ENCODE results near the gene GNG13. TPM values are rescaled to one million over a fixed set of nuclear protein-coding genes. Genes with fewer than 3 reads are reported as not detected.

GNG13 gene
- total and polyA plus RNA-seq, 11 donors = not detected

DNA sequence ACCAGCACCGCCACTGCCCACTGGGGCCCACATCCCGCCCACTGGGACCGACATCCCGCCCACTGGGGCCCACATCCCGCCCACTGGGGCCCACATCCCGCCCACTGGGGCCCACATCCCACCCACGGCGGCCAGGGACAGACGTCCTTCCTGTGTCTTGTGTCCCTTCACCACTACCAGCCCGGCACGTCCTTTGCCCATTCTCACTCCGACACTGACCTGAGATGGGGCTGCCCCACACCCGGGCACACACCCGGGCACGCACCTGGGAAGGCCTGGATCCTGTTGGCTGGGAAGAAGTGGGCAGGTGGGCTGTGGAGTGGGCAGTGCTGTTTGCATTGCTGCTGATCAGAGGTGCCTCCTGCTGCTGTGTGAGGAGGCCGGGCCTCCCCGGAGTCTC, 28.4 kb upstream of the GNG13 start:
- no peaks in the 10 kb centered on the region for H3K36me3 ChIP-seq
- no peak for TF ChIP-seq POLR2A (IDR thresholded peaks at IDR 0.05)
- TF ChIP-seq, protein P1, sequence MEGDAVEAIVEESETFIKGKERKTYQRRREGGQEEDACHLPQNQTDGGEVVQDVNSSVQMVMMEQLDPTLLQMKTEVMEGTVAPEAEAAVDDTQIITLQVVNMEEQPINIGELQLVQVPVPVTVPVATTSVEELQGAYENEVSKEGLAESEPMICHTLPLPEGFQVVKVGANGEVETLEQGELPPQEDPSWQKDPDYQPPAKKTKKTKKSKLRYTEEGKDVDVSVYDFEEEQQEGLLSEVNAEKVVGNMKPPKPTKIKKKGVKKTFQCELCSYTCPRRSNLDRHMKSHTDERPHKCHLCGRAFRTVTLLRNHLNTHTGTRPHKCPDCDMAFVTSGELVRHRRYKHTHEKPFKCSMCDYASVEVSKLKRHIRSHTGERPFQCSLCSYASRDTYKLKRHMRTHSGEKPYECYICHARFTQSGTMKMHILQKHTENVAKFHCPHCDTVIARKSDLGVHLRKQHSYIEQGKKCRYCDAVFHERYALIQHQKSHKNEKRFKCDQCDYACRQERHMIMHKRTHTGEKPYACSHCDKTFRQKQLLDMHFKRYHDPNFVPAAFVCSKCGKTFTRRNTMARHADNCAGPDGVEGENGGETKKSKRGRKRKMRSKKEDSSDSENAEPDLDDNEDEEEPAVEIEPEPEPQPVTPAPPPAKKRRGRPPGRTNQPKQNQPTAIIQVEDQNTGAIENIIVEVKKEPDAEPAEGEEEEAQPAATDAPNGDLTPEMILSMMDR (IDR thresholded peaks at IDR 0.05) = no peak
- no peak overlapping the region for H3K27ac ChIP-seq
- intact Hi-C loops (cut with DNase I) = loop anchor here in 1 of 10 donors (10.0 kb wide), 1 partner anchor 66 kb away; no protein-coding TSS in a partner anchor
- ATAC-seq (no peak), DNase-seq (no peak)
- H3K4me3 ChIP-seq = no peak overlapping the region
- WGBS, 4 donors = 75 to 87% (median 83%) methylated on average over 17 of the region's 17 CpGs
- H3K27me3 ChIP-seq = peaks cover 0 to 35% (median 4%) of the 10 kb centered on the region in 9 donors
- H3K4me1 ChIP-seq = no peaks in the 10 kb centered on the region
- peaks cover 0 to 4% (median 0%) of the 10 kb centered on the region in 12 donors for H3K9me3 ChIP-seq

DNA sequence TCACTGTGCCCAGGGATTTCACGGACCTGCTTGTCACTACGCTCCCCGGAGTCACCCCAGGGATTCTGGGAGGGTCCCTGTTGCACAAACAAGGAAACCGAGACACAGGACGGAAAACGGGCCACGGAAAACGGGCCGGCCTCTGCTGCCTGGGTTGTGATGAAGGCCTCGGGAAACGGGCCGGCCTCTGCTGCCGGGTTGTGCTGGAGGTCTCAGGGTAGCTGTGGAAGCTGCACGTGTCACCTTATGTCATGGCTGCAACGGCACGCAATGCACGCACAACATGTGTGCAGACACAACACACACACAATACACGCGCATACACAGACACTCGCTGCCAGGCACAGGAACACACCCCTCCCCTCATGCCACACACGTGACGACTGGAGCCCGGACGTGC, 27.0 kb upstream of the GNG13 start:
- Histone ChIP-seq H3K4me3 (no peak overlapping the region), H3K27ac (no peak overlapping the region), H3K4me1 (no peaks in the 10 kb centered on the region), H3K9me3 (no peaks in the 10 kb centered on the region), H3K27me3 (peaks cover 0 to 48% (median 7%) of the 10 kb centered on the region in 9 donors), H3K36me3 (no peaks in the 10 kb centered on the region)
- intact Hi-C loops (cut with DNase I) = loop anchor here in 1 of 10 donors (10.0 kb wide), 1 partner anchor 67 kb away; no protein-coding TSS in a partner anchor
- TF ChIP-seq, protein P1 (IDR thresholded peaks at IDR 0.05) = no peak
- TF ChIP-seq POLR2A (IDR thresholded peaks at IDR 0.05) = no peak
- 86 to 96% (median 89%) methylated on average over 22 to 24 of the region's 24 CpGs for WGBS, 4 donors
- DNase-seq = no peak
- no peak for ATAC-seq

DNA sequence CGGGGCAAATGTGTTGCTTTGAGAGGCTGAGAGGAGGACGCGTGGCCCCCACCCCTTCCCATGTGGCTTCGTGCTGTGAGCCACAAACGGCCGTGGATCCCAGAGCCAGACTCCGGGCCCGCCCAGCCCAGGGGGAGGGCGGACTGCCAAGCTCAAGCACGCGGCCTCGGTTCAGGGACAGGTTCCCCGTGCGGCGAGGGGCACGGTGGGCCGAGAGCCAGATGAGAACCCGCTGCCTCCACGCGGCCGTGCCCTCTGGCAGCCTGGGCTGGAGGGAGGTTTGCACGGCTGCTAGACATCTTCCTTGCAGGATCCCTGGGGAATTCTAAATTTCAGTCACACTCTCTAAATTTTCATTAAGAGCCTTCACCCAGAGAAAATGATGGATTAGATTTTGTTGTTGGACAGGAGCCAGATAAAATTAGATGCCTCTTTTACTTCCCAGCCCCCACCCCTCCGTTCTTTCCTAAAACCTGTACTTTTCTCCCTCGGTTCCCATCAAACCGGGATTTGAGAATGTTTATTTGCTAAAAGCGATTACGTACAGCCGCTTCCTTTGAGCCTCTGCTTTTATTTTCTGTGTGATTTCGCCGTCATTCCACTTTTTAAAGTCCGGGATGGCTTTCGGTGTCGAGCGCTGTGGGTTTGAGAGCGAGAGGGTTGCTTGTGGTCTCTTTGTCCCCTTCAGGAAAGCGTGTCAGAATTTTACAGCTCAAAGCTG, 25.0 kb upstream of the GNG13 start:
- 53 to 66% (median 60%) methylated on average over 32 to 36 of the region's 36 CpGs for WGBS, 4 donors
- H3K27me3 ChIP-seq = peaks cover 3 to 47% (median 11%) of the 10 kb centered on the region in 9 donors

DNA sequence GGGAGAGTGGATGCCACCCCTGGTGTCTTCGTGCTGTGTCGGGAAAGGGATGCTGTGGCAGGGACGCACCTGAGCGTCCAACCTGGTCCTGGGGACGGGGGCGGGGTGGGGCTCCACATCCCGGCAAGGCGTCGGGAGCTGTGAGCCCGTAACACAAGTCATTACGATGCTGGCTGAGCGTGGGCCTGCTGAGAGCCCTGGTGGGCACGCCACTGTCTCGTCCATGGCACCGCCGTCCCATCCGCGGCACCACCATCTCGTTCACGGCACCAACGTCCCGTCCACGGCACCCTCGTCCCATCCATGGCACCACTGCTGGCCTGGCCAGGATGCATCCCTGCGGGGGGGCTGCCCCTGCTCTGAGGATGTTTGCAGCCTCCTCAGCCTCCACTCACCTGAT, 24.1 kb upstream of the GNG13 start:
- peaks cover 5 to 51% (median 12%) of the 10 kb centered on the region in 9 donors for H3K27me3 ChIP-seq

More for the DNA sequence above, 25.0 kb upstream of the GNG13 start:
- ATAC-seq (no peak), DNase-seq (no peak)
- Histone ChIP-seq H3K9me3 (no peaks in the 10 kb centered on the region), H3K4me3 (no peak overlapping the region), H3K27ac (no peak overlapping the region), H3K4me1 (no peaks in the 10 kb centered on the region), H3K36me3 (no peaks in the 10 kb centered on the region)
- intact Hi-C loops (cut with DNase I) = loop anchor here in 1 of 10 donors (10.0 kb wide), 1 partner anchor 69 kb away; no protein-coding TSS in a partner anchor
- TF ChIP-seq, protein P1 (IDR thresholded peaks at IDR 0.05) = no peak
- TF ChIP-seq POLR2A (IDR thresholded peaks at IDR 0.05) = no peak

More for the DNA sequence above, 24.1 kb upstream of the GNG13 start:
- WGBS, 4 donors = 88 to 93% (median 89%) methylated on average over 25 of the region's 25 CpGs
- no peak for DNase-seq
- Histone ChIP-seq H3K4me1 (no peaks in the 10 kb centered on the region), H3K27ac (no peak overlapping the region), H3K36me3 (no peaks in the 10 kb centered on the region), H3K4me3 (no peak overlapping the region), H3K9me3 (no peaks in the 10 kb centered on the region)
- intact Hi-C loops (cut with DNase I) = loop anchor here in 1 of 10 donors (10.0 kb wide), 1 partner anchor 70 kb away; no protein-coding TSS in a partner anchor
- no peak for ATAC-seq
- no peak for TF ChIP-seq POLR2A (IDR thresholded peaks at IDR 0.05)
- TF ChIP-seq, protein P1 (IDR thresholded peaks at IDR 0.05) = no peak

Measured in heart left ventricle (tissue), 16 donors.